ENCODE measurements around the gene MTSS2. TPM values are rescaled to one million over a fixed set of nuclear protein-coding genes. Genes with fewer than 3 reads are reported as not detected.

The MTSS2 gene
- total RNA-seq, 2 donors from 2014 or later, result 0.11 to 0.67 TPM

- no peak for ATAC-seq (replicated peaks)
- no peak overlapping the region for H3K27ac Mint-ChIP-seq
Measured at GRCh38 chr16:70697594-70698170, 11.8 kb upstream of the MTSS2 start.

GRCh38 chr16:70696952-70697593 is 11.2 kb upstream of the MTSS2 start:
- Mint-ChIP-seq H3K4me3 (no peak overlapping the region), H3K27me3 (no peaks in the 10 kb centered on the region), H3K27ac (no peak overlapping the region), H3K36me3 (ENCODE audit: low read depth) (peaks cover 6% of the 10 kb centered on the region), H3K4me1 (no peaks in the 10 kb centered on the region), H3K9me3 (no peaks in the 10 kb centered on the region)
- no peak for ATAC-seq (replicated peaks)

More at GRCh38 chr16:70697594-70698170, 11.8 kb upstream of the MTSS2 start:
- Mint-ChIP-seq H3K36me3 (ENCODE audit: low read depth) (peaks cover 6% of the 10 kb centered on the region), H3K9me3 (no peaks in the 10 kb centered on the region), H3K27me3 (no peaks in the 10 kb centered on the region), H3K4me1 (no peaks in the 10 kb centered on the region), H3K4me3 (no peak overlapping the region)

- no peak overlapping the region for H3K4me3 Mint-ChIP-seq
- H3K27ac Mint-ChIP-seq, result no peak overlapping the region
Measured at GRCh38 chr16:70696355-70696754, 10.5 kb upstream of the MTSS2 start.

GRCh38 chr16:70695331-70696070 is 9.6 kb upstream of the MTSS2 start:
- no peak for ATAC-seq (replicated peaks)
- Mint-ChIP-seq H3K4me3 (no peak overlapping the region), H3K9me3 (no peaks in the 10 kb centered on the region)

More at GRCh38 chr16:70696355-70696754, 10.5 kb upstream of the MTSS2 start:
- H3K36me3 Mint-ChIP-seq (ENCODE audit: low read depth), result peaks cover 6% of the 10 kb centered on the region
- H3K27me3 Mint-ChIP-seq, result no peaks in the 10 kb centered on the region
- no peaks in the 10 kb centered on the region for H3K4me1 Mint-ChIP-seq
- ATAC-seq (replicated peaks), result no peak
- H3K9me3 Mint-ChIP-seq, result no peaks in the 10 kb centered on the region

DNA sequence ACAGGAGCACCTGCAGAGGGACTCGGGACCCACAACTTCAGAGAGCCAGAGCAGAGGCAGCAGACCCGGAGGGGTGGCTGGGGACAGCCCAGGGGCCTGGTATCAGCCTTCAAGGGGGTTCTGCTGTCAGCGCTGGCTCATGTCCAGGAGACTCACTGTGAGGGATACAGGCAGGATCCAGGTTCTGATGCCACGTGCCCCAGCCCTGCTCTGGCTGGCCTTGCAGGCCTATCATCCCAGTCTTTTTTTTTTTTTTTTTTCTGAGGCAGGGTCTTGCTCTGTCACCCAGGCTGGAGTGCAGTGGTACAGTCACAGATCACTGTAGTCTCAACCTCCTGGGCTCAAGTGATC is 9.0 kb upstream of the MTSS2 start:
- Mint-ChIP-seq H3K9me3 (no peaks in the 10 kb centered on the region), H3K36me3 (ENCODE audit: low read depth) (peaks cover 6% of the 10 kb centered on the region), H3K27me3 (no peaks in the 10 kb centered on the region), H3K27ac (no peak overlapping the region), H3K4me1 (no peaks in the 10 kb centered on the region), H3K4me3 (no peak overlapping the region)
- ATAC-seq (replicated peaks), result no peak

More at GRCh38 chr16:70695331-70696070, 9.6 kb upstream of the MTSS2 start:
- peaks cover 6% of the 10 kb centered on the region for H3K36me3 Mint-ChIP-seq (ENCODE audit: low read depth)
- H3K4me1 Mint-ChIP-seq, result no peaks in the 10 kb centered on the region
- no peak overlapping the region for H3K27ac Mint-ChIP-seq
- H3K27me3 Mint-ChIP-seq, result no peaks in the 10 kb centered on the region

GRCh38 chr16:70694088-70694867 is 8.4 kb upstream of the MTSS2 start:
- no peaks in the 10 kb centered on the region for H3K27me3 Mint-ChIP-seq
- peaks cover 4% of the 10 kb centered on the region for H3K36me3 Mint-ChIP-seq (ENCODE audit: low read depth)
- no peaks in the 10 kb centered on the region for H3K9me3 Mint-ChIP-seq
- no peaks in the 10 kb centered on the region for H3K4me1 Mint-ChIP-seq
- no peak for ATAC-seq (replicated peaks)
- H3K27ac Mint-ChIP-seq, result no peak overlapping the region
- H3K4me3 Mint-ChIP-seq, result no peak overlapping the region

- Mint-ChIP-seq H3K27me3 (no peaks in the 10 kb centered on the region), H3K27ac (no peak overlapping the region), H3K36me3 (ENCODE audit: low read depth) (no peaks in the 10 kb centered on the region), H3K4me3 (no peak overlapping the region), H3K9me3 (no peaks in the 10 kb centered on the region), H3K4me1 (no peaks in the 10 kb centered on the region)
- ATAC-seq (replicated peaks), result no peak
Measured at GRCh38 chr16:70692873-70693671, 7.2 kb upstream of the MTSS2 start.

GRCh38 chr16:70692130-70692872 is 6.4 kb upstream of the MTSS2 start:
- Mint-ChIP-seq H3K27me3 (peaks cover 2% of the 10 kb centered on the region), H3K4me1 (no peaks in the 10 kb centered on the region), H3K4me3 (no peak overlapping the region), H3K27ac (no peak overlapping the region), H3K36me3 (ENCODE audit: low read depth) (no peaks in the 10 kb centered on the region), H3K9me3 (no peaks in the 10 kb centered on the region)
- ATAC-seq (replicated peaks), result no peak

DNA sequence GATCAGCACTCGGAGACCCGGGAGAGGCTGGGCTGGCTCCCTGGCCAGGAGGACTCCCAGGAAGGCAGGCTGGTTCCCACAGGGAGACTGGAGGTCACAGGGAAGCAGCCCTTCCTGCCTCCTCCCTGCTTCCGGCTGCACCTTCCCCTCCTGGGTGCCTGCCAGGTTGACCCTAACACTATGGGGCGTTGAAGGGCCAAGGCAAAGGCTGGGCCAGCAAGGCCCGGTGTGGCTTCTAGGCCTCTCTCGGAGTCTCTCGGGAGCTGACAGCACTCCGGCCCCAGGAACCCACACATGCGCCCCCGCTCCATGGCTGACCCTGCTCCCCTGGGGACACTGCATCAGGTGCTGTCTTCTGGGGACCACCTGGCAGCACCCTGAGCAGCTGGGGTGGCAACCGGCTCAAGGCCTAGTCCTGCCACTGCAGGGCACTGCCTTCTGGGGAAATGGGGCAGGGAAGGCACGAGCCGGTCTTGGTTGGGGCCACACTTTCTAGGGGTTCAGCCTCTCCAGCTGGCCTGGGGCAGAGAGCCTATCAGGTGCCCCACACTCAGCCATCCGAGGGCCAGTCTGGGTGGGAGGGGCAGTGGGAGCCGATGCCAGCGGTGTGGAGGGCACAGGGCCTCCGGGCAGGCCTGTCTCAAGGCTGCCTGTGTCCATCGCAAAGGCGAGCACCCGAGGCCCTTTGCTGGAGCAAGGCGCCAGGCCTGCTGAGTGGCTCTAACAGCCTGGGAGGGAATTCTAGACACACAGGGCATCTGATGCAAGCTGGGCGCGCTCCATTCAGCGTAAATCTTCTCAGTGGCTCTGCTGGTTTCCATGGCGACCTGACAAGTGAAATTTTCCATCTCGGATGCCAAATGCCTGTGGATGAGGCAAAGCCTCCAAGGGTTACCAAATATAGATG is 5.6 kb upstream of the MTSS2 start:
- H3K4me1 Mint-ChIP-seq, result no peaks in the 10 kb centered on the region
- peaks cover 3% of the 10 kb centered on the region for H3K27me3 Mint-ChIP-seq
- no peaks in the 10 kb centered on the region for H3K9me3 Mint-ChIP-seq
- no peak overlapping the region for H3K4me3 Mint-ChIP-seq
- ATAC-seq (replicated peaks), result no peak
- no peak overlapping the region for H3K27ac Mint-ChIP-seq
- H3K36me3 Mint-ChIP-seq (ENCODE audit: low read depth), result no peaks in the 10 kb centered on the region

- no peaks in the 10 kb centered on the region for H3K4me1 Mint-ChIP-seq
- H3K36me3 Mint-ChIP-seq (ENCODE audit: low read depth), result no peaks in the 10 kb centered on the region
- H3K4me3 Mint-ChIP-seq, result no peak overlapping the region
- H3K27me3 Mint-ChIP-seq, result peaks cover 3% of the 10 kb centered on the region
- H3K9me3 Mint-ChIP-seq, result no peaks in the 10 kb centered on the region
- no peak overlapping the region for H3K27ac Mint-ChIP-seq
- no peak for ATAC-seq (replicated peaks)
Measured at GRCh38 chr16:70689970-70690891, 4.4 kb upstream of the MTSS2 start.

DNA sequence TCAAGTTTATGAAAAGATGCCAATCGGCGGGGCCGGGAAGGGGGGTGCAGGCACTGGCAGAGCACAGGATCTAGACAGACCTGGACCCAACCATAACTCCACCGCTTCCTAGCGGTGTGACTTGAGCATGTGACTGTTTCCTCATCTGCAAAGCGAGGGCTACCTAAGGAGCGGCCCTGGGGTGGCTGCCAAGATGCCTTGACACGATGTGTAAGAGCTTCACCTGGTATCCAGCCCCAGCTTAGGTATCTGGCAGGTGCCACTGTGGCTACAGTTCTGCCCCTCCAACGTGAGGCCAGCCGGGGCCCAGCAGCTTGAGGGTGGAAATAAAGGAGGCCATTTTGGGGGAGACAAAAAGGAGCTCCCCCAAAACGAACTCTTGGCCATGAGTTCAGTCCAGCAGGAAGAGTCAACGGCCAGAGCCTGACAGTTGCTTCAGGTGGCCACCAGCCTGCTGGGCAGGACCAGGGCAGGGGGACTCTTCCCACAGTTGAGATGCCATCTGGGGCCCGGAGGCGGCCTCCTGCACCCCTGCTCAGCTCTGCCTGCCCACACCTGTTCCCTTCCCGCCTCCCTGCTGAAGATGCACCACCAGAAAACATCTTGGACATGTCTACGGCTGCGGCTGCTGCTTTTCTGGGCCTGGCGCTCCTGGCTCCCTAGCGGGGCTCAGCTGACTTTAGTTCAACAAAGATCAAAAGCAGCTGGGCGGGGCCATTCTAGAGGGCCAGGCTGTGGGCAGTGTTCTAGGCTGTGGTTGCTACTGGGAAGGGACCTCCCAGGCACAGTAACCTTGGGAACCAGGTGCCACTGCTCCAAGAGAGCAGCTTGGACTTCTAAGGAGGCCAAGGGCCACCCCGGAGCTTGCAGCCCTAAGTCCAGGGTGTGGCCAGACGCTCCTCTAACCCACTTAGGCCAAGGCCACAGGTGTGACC is 3.4 kb upstream of the MTSS2 start:
- no peak for ATAC-seq (replicated peaks)
- Mint-ChIP-seq H3K27me3 (peaks cover 3% of the 10 kb centered on the region), H3K27ac (no peak overlapping the region), H3K36me3 (ENCODE audit: low read depth) (no peaks in the 10 kb centered on the region), H3K4me3 (no peak overlapping the region), H3K9me3 (no peaks in the 10 kb centered on the region), H3K4me1 (no peaks in the 10 kb centered on the region)

Data from activated T-helper 17 cell treated with anti-CD3 and anti-CD28 coated beads, Interleukin-2, amount 50 U/mL, for 72 hours (primary cell).